D721Med (cell line): ENCODE measurements around the gene NOD2.
A peak's percentile ranks its signal among the peaks of the same experiment; 100 is the strongest.

Experiments
- DNase-seq: peaks from one replicate; pipeline ENCODE4 v3.0.0; 2011; ENCODE audit warnings: low spot score; ENCODE audit not compliant: insufficient read length
- FAIRE-seq: peaks from 2 replicates; lab custom pipeline; 2011; peaks lifted over from hg19 to GRCh38; lab: Jason Lieb, UNC
- CTCF ChIP-seq: IDR thresholded peaks from 2 replicates; pipeline ENCODE4 v1.5.1; 2012; ENCODE audit warnings: mild to moderate bottlenecking, control low read depth; ENCODE audit not compliant: insufficient read depth; ENCODE audit errors: missing control alignments

The NOD2 gene

GRCh38 chr16:50692999-50693781, at the start of gene NOD2:
NOD2 (plus strand) TSS chr16:50693606; CDS start chr16:50699496, 5,890 bp downstream.
- no peak for TF ChIP-seq CTCF
- DNase-seq: no peak
- FAIRE-seq: no peak

- no peak for DNase-seq
- no peak for FAIRE-seq
- TF ChIP-seq CTCF: no peak
Observed at GRCh38 chr16:50644245-50644644, 49.2 kb upstream of the NOD2 start.

DNA sequence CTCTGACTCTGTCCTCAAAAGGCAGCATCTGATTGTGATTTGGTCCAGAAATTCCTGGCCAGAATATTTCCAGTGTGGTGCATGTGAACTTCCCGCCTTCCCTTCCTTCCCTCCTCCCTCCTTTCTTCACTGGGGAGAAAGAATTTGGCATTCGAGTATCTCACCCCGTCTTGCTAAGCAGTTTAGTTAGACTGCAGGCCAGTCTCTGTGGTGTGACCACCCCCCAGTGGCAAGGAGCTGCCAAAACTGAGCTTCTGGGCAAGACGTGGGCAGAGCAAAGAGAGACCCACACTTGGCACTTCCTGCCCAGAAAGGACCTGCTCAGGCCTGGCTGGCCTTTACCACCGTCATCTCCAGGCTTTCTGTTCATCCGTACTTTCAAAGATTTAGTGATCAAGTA, 48.7 kb upstream of the NOD2 start:
- DNase-seq: no peak
- no peak for FAIRE-seq
- TF ChIP-seq CTCF: peak; percentile 63

GRCh38 chr16:50645563-50646220, 47.7 kb upstream of the NOD2 start:
- FAIRE-seq: no peak
- DNase-seq: no peak
- no peak for TF ChIP-seq CTCF

- FAIRE-seq (no peak), DNase-seq (no peak)
- TF ChIP-seq CTCF: no peak
Observed at GRCh38 chr16:50646345-50646744, 47.1 kb upstream of the NOD2 start.

DNA sequence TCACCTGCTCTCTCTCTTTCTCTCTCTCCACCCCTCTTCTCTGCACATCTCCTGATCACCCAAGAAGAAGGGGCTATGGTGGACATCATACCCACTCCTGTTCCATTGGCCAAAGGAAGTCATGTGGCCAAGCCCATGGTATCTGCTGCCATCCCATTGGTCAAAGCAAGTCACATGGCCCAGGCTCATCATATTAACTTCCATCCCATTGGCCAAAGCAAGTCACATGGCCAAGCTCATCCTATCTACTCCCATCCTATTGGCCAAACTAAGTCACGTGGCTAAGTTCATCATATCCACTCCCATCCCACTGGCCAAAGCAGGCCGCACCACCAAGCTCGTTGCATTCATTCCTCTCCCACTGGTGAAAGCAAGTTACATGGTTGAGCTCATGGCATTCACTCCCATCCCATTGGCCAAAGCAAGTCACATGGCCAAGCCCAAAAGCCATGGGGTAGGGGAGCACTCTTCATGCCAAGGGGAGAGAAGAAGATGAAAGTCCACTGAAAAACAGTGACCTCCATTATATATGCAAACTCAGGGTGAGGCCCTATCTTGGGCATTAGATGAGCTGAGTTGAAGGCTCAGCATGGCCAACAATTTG, 41.5 kb upstream of the NOD2 start:
- TF ChIP-seq CTCF: no peak
- no peak for FAIRE-seq
- no peak for DNase-seq
